Glomerular visceral epithelial cell (primary cell): ENCODE data around the gene FOXB2.

Experiments
- DNase-seq: peaks from one replicate; pipeline ENCODE4 v3.0.0-alpha.2; 2016; ENCODE audit errors: extremely low spot score

Gene FOXB2

DNA sequence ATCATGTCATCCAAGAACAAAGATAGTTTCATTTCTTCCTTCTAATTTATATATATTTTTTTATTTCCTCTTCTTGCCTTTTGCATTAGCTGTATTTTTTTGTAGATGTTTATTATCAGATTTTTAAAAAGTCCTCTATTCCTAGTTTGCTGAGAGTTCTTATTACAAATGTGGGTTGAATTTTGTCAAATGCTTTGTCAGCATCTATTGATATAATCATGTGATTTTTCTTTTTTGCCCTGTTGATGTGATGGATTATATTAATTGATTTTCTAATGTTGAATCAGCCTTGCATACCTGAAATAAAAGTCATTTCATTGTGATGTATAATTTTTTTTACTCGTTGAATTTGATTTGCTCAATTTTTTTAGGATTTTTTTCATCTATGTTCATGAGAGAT lies 46.9 kb downstream of the FOXB2 start:
- no peak for DNase-seq
